GM18907 (cell line): Measurements from ENCODE around the gene EIF5A2.
"Not testable (repeated sequence)": the region's sequence is repeated elsewhere in the genome, so short reads cannot be mapped to it uniquely, and the experiment has no call there.

Experiments
- ATAC-seq: cut with Tn5 transposase; IDR thresholded peaks from one replicate; pipeline ENCODE4 v1.9.1; 2021; ENCODE audit warnings: mild to moderate bottlenecking, moderate library complexity; ENCODE audit not compliant: unreplicated experiment

EIF5A2 gene

DNA sequence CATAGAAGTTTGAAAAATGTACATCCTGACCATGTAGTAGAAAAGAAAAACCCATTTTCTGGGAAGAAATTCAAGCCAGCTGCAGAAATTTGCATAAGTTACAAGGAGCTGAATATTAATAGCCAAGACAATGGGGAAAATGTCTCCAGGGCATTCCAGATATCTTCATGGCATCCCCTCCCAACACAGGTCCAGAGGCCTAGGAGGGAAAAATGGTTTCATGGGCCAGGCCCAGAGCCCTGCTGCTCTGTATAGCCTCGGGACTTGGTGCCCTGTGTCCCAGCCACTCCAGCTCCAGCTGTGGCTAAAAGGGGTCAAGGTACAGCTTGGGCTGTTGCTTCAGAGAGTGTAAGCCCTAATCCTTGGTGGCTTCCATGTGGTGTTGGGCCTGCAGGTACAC is 11.2 kb downstream of the EIF5A2 start:
- ATAC-seq = not testable (repeated sequence)

GRCh38 chr3:170896781-170897180 is 11.7 kb downstream of the EIF5A2 start:
- ATAC-seq = no peak

DNA sequence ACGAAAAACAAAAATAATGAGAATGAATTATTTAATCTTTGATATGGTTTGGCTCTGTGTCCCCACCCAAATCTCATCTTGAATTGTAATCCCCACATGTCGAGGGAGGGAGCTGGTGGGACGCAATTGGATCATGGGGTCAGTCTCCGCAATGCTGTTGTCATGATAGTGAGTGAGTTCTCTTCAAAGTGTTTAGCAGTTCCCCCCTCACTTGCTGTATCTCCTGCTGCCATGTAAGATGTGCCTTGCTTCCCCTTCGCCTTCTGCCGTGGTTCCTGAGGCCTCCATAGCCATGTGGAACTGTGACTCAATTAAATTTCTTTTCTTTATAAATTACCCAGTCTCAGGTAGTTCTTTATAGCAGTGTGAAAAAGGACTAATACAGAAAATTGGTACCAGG is 12.1 kb downstream of the EIF5A2 start:
- not testable (repeated sequence) for ATAC-seq

- ATAC-seq = no peak
These were observed 14.5 kb downstream of the EIF5A2 start for GRCh38 chr3:170893895-170894294.

GRCh38 chr3:170889630-170890029 is 18.8 kb downstream of the EIF5A2 start:
- ATAC-seq = no peak

- no peak for ATAC-seq
These were observed 19.3 kb downstream of the EIF5A2 start for GRCh38 chr3:170889132-170889531.

- not testable (repeated sequence) for ATAC-seq
These were observed 24.1 kb downstream of the EIF5A2 start for GRCh38 chr3:170884109-170884930.

- not testable (repeated sequence) for ATAC-seq
These were observed 29.7 kb downstream of the EIF5A2 start for GRCh38 chr3:170878688-170879087.

DNA sequence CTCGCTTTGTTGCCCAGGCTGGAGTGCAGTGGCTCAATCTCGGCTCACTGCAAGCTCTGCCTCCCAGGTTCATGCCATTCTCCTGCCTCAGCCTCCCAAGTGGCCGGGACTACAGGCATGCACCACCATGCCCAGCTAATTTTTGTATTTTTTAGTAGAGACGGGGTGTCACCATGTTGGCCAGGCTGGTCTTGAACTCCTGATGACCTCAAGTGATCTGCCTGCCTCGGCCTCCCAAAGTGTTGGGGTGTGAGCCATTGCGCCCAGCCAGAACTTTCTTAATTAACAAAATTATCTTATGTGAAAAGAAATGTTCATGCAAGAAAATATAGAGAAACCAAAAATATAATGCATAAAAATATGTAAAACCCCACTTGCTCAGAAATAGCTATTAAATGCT is 31.1 kb downstream of the EIF5A2 start:
- ATAC-seq = not testable (repeated sequence)

DNA sequence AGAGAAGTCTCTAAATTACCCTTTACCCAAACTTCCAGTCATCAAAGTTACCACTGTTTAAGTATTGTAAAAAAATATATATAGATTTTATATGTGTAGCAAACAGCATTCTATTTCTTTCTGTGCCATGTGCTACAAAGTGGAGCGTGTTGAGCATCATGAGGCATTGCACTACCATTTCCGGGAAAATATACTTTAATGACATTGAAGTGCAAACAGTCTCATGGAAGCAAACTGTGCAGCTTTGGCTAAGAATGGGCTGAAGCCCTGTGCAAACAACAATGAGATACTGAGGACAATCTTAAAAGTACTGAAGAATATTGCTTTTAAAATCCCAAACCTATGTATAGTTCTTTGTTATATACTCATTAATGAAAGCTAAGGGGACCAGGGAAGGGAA is 31.9 kb downstream of the EIF5A2 start:
- ATAC-seq = no peak

- ATAC-seq = peak; percentile 96
These were observed 38.5 kb downstream of the EIF5A2 start, which contains the start of gene RPL22L1 for GRCh38 chr3:170869645-170870593. Gene RPL22L1 (minus strand): TSS chr3:170870195. CDS start chr3:170870167, 28 bp downstream.

- no peak for ATAC-seq
These were observed 39.2 kb downstream of the EIF5A2 start for GRCh38 chr3:170869239-170869590.

DNA sequence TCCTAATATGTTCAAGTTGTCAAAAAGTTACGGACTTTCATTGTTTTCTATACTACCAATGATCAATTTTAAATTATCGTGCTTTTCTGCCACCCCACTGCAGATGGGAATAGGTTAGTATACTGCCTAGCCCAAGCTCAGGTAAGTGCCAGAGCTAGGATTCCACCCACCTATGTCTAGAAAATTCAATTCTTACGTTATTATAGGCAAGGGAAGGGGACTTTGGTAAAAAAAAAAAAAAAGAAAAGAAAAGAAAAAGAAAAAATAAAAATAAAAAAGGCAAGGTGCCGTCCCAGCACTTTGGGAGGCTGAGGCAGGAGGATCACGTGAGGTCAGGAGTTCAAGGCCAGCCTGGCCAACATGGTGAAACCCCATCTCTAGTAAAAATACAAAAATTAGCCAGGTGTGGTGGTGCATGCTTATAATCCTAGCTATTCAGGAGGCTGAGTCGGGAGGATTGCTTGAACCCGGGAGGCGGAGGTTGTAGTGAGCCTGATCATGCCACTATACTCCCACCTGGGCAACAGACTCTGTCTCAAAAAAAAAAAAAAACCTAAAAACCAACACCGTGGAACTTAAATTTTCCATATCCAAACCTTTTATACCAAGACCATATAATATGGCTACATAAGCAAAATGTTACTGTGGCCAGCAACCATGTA is 39.7 kb downstream of the EIF5A2 start:
- no peak for ATAC-seq

- ATAC-seq = peak; percentile 34
These were observed 41.1 kb downstream of the EIF5A2 start for GRCh38 chr3:170867143-170867937.

DNA sequence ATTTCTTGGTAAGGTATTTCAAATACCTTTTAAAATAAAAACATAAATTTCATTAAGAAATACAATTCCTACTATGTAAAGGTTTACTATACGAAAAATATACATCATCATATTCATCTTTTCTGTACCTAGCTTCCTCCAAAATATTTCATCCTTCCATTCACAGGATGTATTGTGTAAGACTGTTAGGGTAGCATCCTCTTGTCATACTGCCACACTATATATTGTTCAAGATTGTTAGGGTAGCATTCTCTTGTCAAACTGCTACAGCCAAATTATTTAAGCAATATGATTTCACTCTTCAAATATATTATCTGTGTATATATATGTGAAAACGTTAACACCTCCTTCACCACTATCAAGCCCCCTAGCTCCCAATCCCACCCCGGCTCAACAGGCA is 41.9 kb downstream of the EIF5A2 start:
- ATAC-seq = no peak

DNA sequence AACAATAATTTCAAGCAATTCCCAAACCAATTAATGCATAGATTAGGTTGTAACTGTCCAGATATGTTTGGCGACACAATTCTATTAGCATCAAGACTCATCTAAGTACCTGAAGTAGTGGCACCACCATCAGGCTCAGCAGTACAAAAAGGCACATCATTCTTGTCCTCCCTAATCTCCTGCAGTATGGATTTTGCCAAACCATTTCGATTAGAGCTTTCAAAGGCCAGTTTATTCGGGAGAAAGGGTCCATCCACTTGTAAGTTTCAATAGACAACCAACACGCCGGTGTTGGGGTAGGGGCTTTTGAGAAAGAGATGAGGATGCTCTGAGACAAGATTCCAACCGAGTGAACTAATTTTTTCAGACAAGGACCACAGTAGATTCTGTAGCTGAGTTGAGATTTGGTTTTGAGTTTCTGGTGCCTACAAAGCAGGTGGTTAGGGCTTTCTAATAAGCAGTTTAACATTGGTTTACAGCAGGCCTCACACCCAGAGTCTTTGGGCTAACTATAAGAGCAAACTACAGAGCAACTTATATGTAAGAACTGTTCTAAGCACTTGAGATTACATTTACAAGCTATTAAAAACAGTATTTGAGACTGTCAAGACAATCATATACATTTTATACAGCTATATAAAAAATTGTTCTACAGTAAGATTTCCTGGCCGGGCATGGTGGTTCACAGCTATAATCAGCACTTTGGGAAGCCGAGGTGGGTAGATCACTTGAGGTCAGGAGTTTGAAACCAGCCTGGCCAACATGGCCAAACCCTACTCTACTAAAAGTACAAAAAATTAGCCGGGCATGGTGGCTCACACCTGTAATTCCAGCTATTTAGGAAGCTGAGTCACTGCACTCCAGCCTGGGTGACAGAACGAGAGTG is 43.0 kb downstream of the EIF5A2 start:
- no peak for ATAC-seq

DNA sequence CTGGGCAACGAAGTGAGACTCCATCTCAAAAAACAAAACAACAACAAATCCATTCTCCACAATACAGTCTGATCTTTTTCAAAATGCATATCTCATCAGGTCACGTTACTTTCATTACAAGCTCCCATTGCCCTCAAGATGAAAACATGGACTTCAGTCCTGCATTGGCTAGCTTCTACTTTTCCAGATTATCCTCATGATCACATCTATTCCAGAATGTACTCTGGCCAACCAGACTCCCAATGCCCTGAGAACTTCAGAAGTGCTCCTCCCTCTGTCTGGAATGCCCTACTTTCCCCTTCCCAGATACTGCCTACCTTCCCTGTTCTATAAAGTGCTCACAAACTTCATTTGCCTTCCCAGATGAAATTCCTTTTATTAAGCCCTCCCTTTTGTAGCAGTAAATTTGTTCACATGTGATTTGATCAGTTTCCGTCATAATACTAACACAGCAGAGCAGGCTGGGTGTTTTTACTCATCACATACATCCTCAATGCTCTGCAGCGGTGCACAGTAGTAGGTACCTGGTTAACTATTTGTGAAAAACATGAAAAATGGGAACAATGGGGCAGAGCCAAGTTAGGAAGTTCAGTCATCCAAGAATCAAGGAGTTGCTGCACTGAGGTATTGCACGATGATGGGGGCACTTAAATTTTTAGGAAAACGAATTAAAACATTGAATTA is 43.8 kb downstream of the EIF5A2 start:
- no peak for ATAC-seq

- ATAC-seq = no peak
These were observed 44.6 kb downstream of the EIF5A2 start for GRCh38 chr3:170863816-170864215.
